ENCODE results near the gene GRB7.
A peak's percentile ranks its signal among the peaks of the same experiment; 100 is the strongest.

GRB7 gene

DNA sequence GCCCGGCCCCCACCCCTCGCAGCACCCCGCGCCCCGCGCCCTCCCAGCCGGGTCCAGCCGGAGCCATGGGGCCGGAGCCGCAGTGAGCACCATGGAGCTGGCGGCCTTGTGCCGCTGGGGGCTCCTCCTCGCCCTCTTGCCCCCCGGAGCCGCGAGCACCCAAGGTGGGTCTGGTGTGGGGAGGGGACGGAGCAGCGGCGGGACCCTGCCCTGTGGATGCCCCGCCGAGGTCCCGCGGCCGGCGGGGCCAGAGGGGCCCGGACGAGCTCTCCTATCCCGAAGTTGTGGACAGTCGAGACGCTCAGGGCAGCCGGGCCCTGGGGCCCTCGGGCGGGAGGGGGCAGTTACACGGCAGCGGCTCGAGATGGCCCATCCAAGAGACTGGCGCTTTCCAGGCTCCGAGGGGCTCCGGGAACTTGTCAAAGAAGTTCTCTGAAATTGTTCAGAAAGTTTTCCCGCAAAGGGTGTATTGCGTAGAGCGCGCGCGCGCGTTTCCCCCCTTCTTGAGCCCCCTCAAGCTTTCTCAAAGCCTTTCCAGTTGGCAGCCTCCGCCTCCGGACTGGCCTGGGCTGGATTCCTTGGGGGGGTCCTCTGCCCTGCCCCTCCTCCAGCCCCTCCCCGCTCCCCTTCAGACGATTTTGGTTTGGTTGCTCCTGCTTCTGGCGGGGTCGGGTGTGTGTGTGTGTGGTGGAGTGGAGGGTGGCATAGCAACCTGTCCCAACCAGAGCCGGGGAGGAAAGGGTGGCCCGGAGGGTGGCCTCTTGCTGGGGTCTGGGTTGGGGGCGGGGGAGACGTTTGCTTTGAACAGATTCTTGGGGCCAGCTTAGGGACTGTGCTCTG, 37.4 kb upstream of the GRB7 start:
- H3K4me1 ChIP-seq (ENCODE audit: control insufficient read depth in 5 of 5, insufficient read depth in 5 of 5, low read length in 5 of 5): peaks cover 0 to 15% (median 13%) of the 10 kb centered on the region in 5 donors
- H3K9me3 ChIP-seq (ENCODE audit: control insufficient read depth in 5 of 5, low read length in 5 of 5): no peaks in the 10 kb centered on the region
- peaks cover 0 to under 1% (median 0%) of the 10 kb centered on the region in 5 donors for H3K36me3 ChIP-seq (ENCODE audit: control insufficient read depth in 5 of 5, insufficient read depth in 5 of 5, low read length in 5 of 5)
- H3K4me3 ChIP-seq (ENCODE audit: low read depth in 1 of 5, low read length in 5 of 5): peak overlapping the region in 4 of 5 donors; percentile 62 to 66 (median 64)
- peaks cover 0 to 16% (median 8%) of the 10 kb centered on the region in 5 donors for H3K27me3 ChIP-seq (ENCODE audit: control insufficient read depth in 5 of 5, insufficient read depth in 4 of 5, low read length in 5 of 5)
- no peak overlapping the region for H3K27ac ChIP-seq (ENCODE audit: low read depth, low read length)
- H3K9ac ChIP-seq (ENCODE audit: low read length in 5 of 5): peak overlapping the region in 4 of 5 donors; percentile 2 to 64 (median 58)

DNA sequence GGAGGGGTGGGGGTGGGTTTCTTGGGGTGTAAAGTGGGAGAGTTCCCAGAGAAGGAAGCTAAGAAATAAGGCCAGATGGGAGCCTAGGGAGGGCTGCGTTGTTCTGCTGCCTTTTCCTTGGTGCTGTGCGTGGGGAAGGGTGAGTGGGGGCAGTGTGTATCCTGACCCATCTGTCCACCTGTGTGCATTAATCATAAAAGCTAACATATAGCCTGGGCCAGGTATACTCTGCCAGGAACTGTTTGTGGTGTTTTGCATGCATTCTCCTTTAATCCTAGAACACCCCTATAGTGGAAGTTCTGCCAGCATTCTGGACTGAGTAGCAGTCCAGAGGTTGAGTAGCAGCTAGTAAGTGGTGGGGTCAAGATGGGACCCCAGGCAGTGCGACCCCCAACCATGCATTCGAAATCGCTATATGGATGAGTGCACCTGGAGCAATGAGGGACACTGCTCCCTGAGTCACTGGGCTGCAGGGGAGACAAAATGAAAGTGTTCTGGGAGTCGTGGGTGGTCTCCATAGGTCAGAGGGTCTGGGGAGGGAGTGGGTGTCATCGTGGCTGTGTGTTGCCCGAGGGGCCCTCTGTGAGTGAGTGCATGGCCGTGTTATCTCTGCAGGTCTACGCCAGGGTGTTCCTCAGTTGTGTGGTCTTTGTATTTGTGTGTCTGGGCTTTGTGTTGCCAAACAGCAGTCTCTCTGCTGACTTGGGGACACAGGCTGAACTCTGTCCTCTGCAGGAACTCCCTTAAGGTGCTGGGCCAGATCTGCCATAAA, 36.5 kb upstream of the GRB7 start:
- Histone ChIP-seq H3K27me3 (ENCODE audit: control insufficient read depth in 5 of 5, insufficient read depth in 4 of 5, low read length in 5 of 5) (peaks cover 0 to 16% (median 8%) of the 10 kb centered on the region in 5 donors), H3K4me1 (ENCODE audit: control insufficient read depth in 5 of 5, insufficient read depth in 5 of 5, low read length in 5 of 5) (peaks cover 0 to 15% (median 13%) of the 10 kb centered on the region in 5 donors), H3K36me3 (ENCODE audit: control insufficient read depth in 5 of 5, insufficient read depth in 5 of 5, low read length in 5 of 5) (no peaks in the 10 kb centered on the region), H3K27ac (ENCODE audit: low read depth, low read length) (no peak overlapping the region), H3K9me3 (ENCODE audit: control insufficient read depth in 5 of 5, low read length in 5 of 5) (no peaks in the 10 kb centered on the region), H3K9ac (ENCODE audit: low read length in 5 of 5) (peak overlapping the region in 1 of 5 donors; percentile 21), H3K4me3 (ENCODE audit: low read depth in 1 of 5, low read length in 5 of 5) (peak overlapping the region in 2 of 5 donors; percentile 42 to 62)

DNA sequence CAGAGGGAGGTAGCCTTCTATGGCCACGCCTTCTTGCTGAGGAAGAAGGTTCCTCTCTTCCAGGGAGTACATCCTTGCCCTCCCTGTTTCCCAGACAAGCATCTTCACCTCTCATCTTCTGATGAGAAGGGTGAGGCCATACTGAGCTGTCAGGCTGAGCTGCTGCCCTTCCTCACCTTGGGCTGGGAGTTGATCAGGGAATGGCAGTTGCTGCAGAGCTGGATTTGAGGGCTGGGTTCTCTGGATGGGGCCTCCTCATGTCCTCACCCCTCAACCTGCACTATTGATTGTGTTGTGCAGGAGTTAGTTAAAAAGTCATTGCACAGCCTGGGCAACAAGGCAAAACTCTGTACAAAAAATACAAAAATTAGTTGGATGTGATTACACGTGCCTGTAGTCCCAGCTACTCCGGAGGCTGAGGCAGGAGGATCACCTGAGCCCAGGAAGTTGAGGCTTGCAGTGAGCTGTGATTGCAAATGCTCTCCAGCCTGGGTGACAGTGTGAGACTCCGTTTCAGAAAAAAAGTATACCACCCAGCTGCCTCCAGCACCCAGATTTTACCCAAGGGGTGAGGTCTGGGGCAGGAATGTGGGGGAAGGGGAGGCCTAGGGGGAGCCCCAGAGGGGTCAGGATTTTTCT, 35.8 kb upstream of the GRB7 start:
- Histone ChIP-seq H3K27me3 (ENCODE audit: control insufficient read depth in 5 of 5, insufficient read depth in 4 of 5, low read length in 5 of 5) (peaks cover 0 to 13% (median 8%) of the 10 kb centered on the region in 5 donors), H3K4me1 (ENCODE audit: control insufficient read depth in 5 of 5, insufficient read depth in 5 of 5, low read length in 5 of 5) (peaks cover 0 to 15% (median 13%) of the 10 kb centered on the region in 5 donors), H3K9ac (ENCODE audit: low read length in 5 of 5) (no peak overlapping the region), H3K4me3 (ENCODE audit: low read depth in 1 of 5, low read length in 5 of 5) (peak overlapping the region in 1 of 5 donors; percentile 6), H3K9me3 (ENCODE audit: control insufficient read depth in 5 of 5, low read length in 5 of 5) (no peaks in the 10 kb centered on the region), H3K36me3 (ENCODE audit: control insufficient read depth in 5 of 5, insufficient read depth in 5 of 5, low read length in 5 of 5) (peaks cover 0 to 2% (median under 1%) of the 10 kb centered on the region in 5 donors), H3K27ac (ENCODE audit: low read depth, low read length) (no peak overlapping the region)

DNA sequence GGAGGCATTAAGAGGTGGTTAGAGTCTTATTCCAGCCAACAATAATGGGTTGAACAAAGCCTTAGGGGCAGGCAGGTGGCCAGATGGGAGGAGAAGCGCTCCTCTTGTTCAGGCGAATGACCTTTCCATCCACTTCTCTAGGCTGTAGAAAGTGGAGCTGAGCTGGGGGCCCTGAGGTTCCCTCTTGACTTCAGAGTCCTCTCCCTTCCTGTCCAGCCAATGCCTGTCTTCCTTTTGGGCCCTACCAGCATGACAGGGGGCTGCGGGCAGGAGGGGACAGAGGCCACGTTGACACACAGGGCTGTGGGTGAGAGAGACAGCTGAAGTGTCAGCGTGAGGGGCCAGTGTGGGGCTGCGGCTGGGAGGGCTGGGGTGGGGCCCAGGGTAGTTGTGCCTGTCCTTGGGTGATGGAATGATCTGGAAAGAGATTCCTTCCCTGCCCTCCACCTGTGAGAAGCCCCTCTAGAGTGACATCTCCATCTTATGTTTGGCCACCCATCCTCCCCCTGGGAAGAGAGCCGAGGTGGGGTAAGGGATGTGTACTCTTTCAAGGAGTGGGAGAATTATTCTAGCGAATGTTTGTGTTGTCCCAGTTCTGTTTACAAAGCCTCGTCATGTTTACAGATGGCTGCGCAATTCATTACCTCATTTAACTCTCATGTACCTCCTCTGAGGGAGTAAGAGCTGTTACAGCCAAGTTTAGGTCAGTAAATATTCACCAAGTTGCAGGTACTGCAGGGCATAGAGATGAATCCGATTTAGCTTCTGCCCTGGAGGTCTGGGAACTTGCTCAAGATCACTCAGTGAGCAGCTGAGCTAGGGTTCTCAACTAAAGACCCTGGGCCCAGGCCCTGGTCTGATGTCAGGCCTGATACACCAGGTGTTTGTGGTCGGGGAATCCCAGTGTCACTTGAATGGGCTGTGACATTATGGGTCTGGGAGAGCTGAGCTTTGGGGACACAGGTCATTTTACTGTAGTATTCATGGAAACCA, 34.5 kb upstream of the GRB7 start:
- Histone ChIP-seq H3K4me3 (ENCODE audit: low read depth in 1 of 5, low read length in 5 of 5) (no peak overlapping the region), H3K27ac (ENCODE audit: low read depth, low read length) (no peak overlapping the region), H3K27me3 (ENCODE audit: control insufficient read depth in 5 of 5, insufficient read depth in 4 of 5, low read length in 5 of 5) (peaks cover 0 to 13% (median 8%) of the 10 kb centered on the region in 5 donors), H3K9me3 (ENCODE audit: control insufficient read depth in 5 of 5, low read length in 5 of 5) (no peaks in the 10 kb centered on the region), H3K4me1 (ENCODE audit: control insufficient read depth in 5 of 5, insufficient read depth in 5 of 5, low read length in 5 of 5) (peaks cover 0 to 15% (median 13%) of the 10 kb centered on the region in 5 donors), H3K9ac (ENCODE audit: low read length in 5 of 5) (no peak overlapping the region), H3K36me3 (ENCODE audit: control insufficient read depth in 5 of 5, insufficient read depth in 5 of 5, low read length in 5 of 5) (peaks cover 0 to 11% (median 8%) of the 10 kb centered on the region in 5 donors)

DNA sequence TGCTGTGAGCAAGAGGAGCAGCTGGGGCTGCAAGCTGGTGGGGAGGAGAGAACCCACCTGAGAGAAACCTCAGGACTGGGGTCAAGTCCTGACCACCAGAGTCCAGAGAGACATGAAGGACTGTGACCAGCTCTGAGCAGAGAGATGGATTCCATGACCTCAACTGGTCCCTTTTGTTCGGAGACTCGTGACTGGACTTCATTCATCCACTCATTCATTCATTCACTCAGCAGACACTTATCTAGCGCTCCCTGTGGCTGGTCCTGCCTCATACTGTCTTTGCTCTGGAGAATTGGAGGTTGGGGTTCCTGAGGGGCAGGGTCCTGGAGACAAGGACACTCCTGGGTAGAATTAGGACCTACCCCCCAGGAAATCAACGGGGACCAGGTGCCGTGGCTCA, 33.8 kb upstream of the GRB7 start:
- Histone ChIP-seq H3K4me1 (ENCODE audit: control insufficient read depth in 5 of 5, insufficient read depth in 5 of 5, low read length in 5 of 5) (peaks cover 0 to 15% (median 13%) of the 10 kb centered on the region in 5 donors), H3K9ac (ENCODE audit: low read length in 5 of 5) (no peak overlapping the region)

DNA sequence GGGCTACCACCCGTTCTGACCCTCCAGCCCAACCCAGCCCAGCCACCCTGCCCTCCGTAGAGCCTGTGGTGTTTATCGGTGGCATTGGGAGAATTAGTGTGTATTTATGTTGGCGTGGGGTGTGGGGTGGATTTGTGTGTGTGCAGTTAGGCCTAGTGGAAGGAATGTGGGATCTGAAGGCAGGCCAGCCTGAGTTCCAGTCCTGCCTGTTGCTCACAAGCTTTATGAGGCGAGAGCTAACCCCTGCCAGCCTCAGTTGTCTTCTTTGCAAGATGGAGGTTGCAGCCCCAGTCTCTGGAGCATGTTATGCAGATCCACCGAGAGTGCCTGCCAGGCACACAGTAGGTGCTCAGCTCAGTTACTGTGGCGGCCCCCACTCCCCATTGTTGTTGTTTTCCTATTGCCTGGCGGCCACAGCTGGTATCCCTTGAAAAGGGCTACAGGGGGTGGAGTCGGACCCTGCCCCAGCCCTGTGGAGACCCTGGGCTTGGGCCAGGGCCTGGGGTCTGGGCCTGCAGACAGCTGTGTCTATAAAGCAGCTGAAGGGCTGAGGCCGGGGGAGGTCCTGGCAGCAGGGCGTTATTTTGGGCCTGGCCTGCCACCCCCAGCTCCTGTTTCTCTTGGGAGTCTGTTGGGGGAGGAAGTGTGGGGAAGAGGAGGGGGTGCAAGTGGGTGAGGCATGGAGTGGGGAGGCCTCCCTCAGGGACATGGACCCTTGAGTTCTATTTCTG, 32.8 kb upstream of the GRB7 start:
- Histone ChIP-seq H3K27ac (ENCODE audit: low read depth, low read length) (no peak overlapping the region), H3K27me3 (ENCODE audit: control insufficient read depth in 5 of 5, insufficient read depth in 4 of 5, low read length in 5 of 5) (peaks cover 0 to 13% (median 5%) of the 10 kb centered on the region in 5 donors), H3K4me3 (ENCODE audit: low read depth in 1 of 5, low read length in 5 of 5) (no peak overlapping the region), H3K4me1 (ENCODE audit: control insufficient read depth in 5 of 5, insufficient read depth in 5 of 5, low read length in 5 of 5) (peaks cover 0 to 9% (median 8%) of the 10 kb centered on the region in 5 donors), H3K9ac (ENCODE audit: low read length in 5 of 5) (no peak overlapping the region), H3K9me3 (ENCODE audit: control insufficient read depth in 5 of 5, low read length in 5 of 5) (no peaks in the 10 kb centered on the region), H3K36me3 (ENCODE audit: control insufficient read depth in 5 of 5, insufficient read depth in 5 of 5, low read length in 5 of 5) (peaks cover 0 to 27% (median 22%) of the 10 kb centered on the region in 5 donors)

More for the DNA sequence above, 33.8 kb upstream of the GRB7 start:
- Histone ChIP-seq H3K4me3 (ENCODE audit: low read depth in 1 of 5, low read length in 5 of 5) (no peak overlapping the region), H3K27ac (ENCODE audit: low read depth, low read length) (no peak overlapping the region), H3K36me3 (ENCODE audit: control insufficient read depth in 5 of 5, insufficient read depth in 5 of 5, low read length in 5 of 5) (peaks cover 0 to 18% (median 15%) of the 10 kb centered on the region in 5 donors), H3K27me3 (ENCODE audit: control insufficient read depth in 5 of 5, insufficient read depth in 4 of 5, low read length in 5 of 5) (peaks cover 0 to 13% (median 8%) of the 10 kb centered on the region in 5 donors), H3K9me3 (ENCODE audit: control insufficient read depth in 5 of 5, low read length in 5 of 5) (no peaks in the 10 kb centered on the region)

DNA sequence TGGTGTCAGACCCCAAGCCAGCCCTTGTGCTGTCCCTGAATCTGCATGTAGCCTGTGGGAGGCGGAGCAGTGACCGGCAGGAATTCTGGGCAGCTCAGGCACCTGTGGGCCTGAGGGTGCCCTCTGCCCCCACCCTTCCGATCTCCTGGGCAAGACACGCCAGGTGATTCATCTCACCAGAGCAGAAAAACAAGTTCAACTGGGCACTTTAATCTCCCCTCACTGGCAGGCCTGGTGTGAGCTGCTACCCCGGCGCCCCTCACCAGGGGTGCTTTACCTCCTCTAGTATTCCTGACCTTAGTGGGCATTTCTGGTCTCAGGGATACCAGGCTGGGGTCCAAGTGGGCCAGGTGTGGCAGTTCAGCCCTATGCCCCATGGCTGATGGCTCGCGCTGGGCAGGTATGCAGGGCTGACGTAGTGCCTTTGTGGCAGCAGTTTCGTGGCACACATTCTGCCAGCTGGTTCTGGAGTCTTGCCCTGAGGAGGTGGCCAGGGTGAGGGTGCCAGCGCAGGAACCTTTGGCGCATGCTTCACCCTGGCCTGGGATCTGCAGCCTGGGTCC, 31.9 kb upstream of the GRB7 start:
- Histone ChIP-seq H3K4me1 (ENCODE audit: control insufficient read depth in 5 of 5, insufficient read depth in 5 of 5, low read length in 5 of 5) (peaks cover 0 to 8% (median 6%) of the 10 kb centered on the region in 5 donors), H3K9me3 (ENCODE audit: control insufficient read depth in 5 of 5, low read length in 5 of 5) (no peaks in the 10 kb centered on the region), H3K4me3 (ENCODE audit: low read depth in 1 of 5, low read length in 5 of 5) (no peak overlapping the region), H3K9ac (ENCODE audit: low read length in 5 of 5) (no peak overlapping the region), H3K36me3 (ENCODE audit: control insufficient read depth in 5 of 5, insufficient read depth in 5 of 5, low read length in 5 of 5) (peaks cover 0 to 34% (median 28%) of the 10 kb centered on the region in 5 donors), H3K27ac (ENCODE audit: low read depth, low read length) (no peak overlapping the region), H3K27me3 (ENCODE audit: control insufficient read depth in 5 of 5, insufficient read depth in 4 of 5, low read length in 5 of 5) (peaks cover 0 to 9% (median 5%) of the 10 kb centered on the region in 5 donors)

DNA sequence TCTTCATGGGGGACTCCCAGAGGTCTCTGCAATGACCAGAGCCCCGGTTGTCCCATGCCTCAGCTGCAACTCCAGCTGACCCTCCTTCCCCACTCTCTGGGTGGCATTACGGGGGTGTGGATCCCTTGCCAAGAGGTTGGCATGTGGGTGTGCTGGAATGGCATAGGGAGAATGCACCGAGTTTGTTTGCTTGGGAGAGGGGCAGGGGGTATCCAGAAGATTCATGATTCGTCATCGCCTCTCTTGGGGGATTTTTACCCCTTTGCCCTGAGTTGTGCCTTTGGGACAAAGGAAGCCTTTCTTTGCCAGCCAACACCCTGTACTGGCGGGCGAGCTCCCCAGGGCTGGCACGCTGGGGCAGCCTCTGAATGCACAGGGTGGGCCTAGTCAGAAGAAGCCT, 31.4 kb upstream of the GRB7 start:
- Histone ChIP-seq H3K4me3 (ENCODE audit: low read depth in 1 of 5, low read length in 5 of 5) (no peak overlapping the region), H3K9ac (ENCODE audit: low read length in 5 of 5) (no peak overlapping the region), H3K27me3 (ENCODE audit: control insufficient read depth in 5 of 5, insufficient read depth in 4 of 5, low read length in 5 of 5) (peaks cover 0 to 5% (median 1%) of the 10 kb centered on the region in 5 donors), H3K4me1 (ENCODE audit: control insufficient read depth in 5 of 5, insufficient read depth in 5 of 5, low read length in 5 of 5) (peaks cover 0 to 3% (median under 1%) of the 10 kb centered on the region in 5 donors), H3K27ac (ENCODE audit: low read depth, low read length) (no peak overlapping the region), H3K36me3 (ENCODE audit: control insufficient read depth in 5 of 5, insufficient read depth in 5 of 5, low read length in 5 of 5) (peaks cover 0 to 34% (median 28%) of the 10 kb centered on the region in 5 donors), H3K9me3 (ENCODE audit: control insufficient read depth in 5 of 5, low read length in 5 of 5) (no peaks in the 10 kb centered on the region)
